ENCODE results near the gene SLC7A14. TPM values are rescaled to one million over a fixed set of nuclear protein-coding genes. Genes with fewer than 3 reads are reported as not detected.

Gene SLC7A14
- total RNA-seq, 1 experiment from 2014 or later = not detected

DNA sequence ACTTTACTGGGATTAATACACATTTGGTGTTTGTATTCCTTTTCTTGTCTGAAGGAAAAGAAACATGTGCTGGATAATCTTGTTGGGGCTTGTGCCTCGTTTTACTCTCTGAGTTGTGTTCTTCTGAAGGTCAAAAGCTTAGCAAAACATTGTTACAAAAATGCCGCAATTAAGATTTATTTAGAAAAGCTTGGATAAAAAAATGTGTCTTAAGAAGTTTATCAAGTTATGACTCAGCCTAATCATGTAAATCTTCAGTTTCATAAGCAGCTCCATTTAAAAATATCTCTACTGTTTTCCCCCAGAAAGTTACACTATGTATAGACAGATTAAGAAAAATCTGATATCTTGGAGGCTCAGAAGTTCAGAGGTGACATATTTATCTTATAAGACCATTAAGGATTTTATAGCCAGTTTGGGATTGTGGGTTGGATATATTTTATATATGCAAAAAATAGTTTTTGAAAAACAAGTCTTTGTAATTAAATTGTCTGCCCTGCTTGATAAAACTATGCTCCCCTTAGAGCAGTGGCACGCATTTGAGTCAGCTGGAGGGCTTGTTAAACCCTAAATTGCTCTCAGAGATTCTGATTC is 110.7 kb downstream of the SLC7A14 start:
- Histone ChIP-seq H4K20me1 (ENCODE audit: insufficient read depth, low read depth, low read length) (no peaks in the 10 kb centered on the region), H3K4me1 (ENCODE audit: low read length) (no peaks in the 10 kb centered on the region), H3K9ac (ENCODE audit: low read length) (no peak overlapping the region), H3K4me2 (ENCODE audit: low read depth, low read length, poor library complexity, severe bottlenecking) (no peak overlapping the region), H3K4me3 (ENCODE audit: low read length) (no peak overlapping the region), H3K79me2 (ENCODE audit: low read length) (no peaks in the 10 kb centered on the region), H3K27me3 (ENCODE audit: low read length) (no peaks in the 10 kb centered on the region), H3K27ac (ENCODE audit: low read length) (no peak overlapping the region), H3K36me3 (ENCODE audit: insufficient read depth, low read length) (no peaks in the 10 kb centered on the region), H3K9me3 (ENCODE audit: low read length) (no peaks in the 10 kb centered on the region), H3K9me2 (replicated peaks; ENCODE audit: insufficient read depth, low read length) (no peaks in the 10 kb centered on the region), H2AFZ (ENCODE audit: low read length) (no peak overlapping the region)
- DNase-seq = no peak

DNA sequence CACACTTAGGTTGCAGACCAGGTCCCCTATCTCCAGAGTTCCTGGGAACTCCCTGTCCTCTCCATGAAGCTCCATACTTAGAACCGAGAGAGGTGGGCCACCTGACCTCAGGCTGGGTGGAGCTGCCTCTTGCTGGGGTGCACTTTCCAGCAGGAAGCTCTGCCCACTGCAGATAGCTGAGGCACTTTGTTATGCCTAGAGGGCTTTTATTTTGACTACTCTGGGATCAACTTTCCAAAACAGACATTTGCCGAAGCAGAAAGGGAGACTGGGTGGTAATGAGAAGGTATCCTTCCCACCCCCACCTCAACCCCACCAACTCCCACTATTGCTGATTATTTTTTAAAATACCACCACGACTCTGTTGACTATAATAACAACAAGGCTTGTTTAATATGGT is 112.5 kb downstream of the SLC7A14 start:
- H3K36me3 ChIP-seq (ENCODE audit: insufficient read depth, low read length) = no peaks in the 10 kb centered on the region
- no peak overlapping the region for H3K4me3 ChIP-seq (ENCODE audit: low read length)
- no peaks in the 10 kb centered on the region for H3K9me2 ChIP-seq (replicated peaks; ENCODE audit: insufficient read depth, low read length)
- H3K4me1 ChIP-seq (ENCODE audit: low read length) = no peaks in the 10 kb centered on the region
- no peaks in the 10 kb centered on the region for H3K27me3 ChIP-seq (ENCODE audit: low read length)
- no peak for DNase-seq
- no peak overlapping the region for H3K27ac ChIP-seq (ENCODE audit: low read length)
- no peaks in the 10 kb centered on the region for H3K79me2 ChIP-seq (ENCODE audit: low read length)
- no peaks in the 10 kb centered on the region for H3K9me3 ChIP-seq (ENCODE audit: low read length)
- no peaks in the 10 kb centered on the region for H4K20me1 ChIP-seq (ENCODE audit: insufficient read depth, low read depth, low read length)
- no peak overlapping the region for H2AFZ ChIP-seq (ENCODE audit: low read length)
- H3K9ac ChIP-seq (ENCODE audit: low read length) = no peak overlapping the region
- H3K4me2 ChIP-seq (ENCODE audit: low read depth, low read length, poor library complexity, severe bottlenecking) = no peak overlapping the region

DNA sequence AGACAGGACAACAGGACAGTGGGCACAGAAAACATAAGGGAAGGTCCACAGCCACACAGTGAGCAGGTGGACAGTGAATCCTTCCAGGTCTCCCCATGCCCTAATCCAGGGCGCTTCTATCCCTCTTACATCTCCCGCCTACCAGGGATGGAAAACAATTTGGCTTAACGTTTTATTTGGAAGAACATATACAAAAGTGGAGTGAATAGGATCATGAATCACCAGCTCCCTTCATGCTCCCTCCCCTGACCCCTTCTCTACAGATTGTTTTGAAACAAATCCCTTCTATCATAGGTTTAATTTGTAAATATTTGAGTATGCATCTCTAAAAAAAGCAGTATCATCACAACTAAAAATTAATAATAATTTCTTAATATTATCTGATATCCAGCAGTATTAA is 114.7 kb downstream of the SLC7A14 start:
- Histone ChIP-seq H3K79me2 (ENCODE audit: low read length) (no peaks in the 10 kb centered on the region), H3K9me3 (ENCODE audit: low read length) (no peaks in the 10 kb centered on the region), H3K4me2 (ENCODE audit: low read depth, low read length, poor library complexity, severe bottlenecking) (no peak overlapping the region), H3K27me3 (ENCODE audit: low read length) (no peaks in the 10 kb centered on the region), H2AFZ (ENCODE audit: low read length) (no peak overlapping the region), H3K4me1 (ENCODE audit: low read length) (peaks cover 6% of the 10 kb centered on the region), H3K27ac (ENCODE audit: low read length) (no peak overlapping the region), H3K36me3 (ENCODE audit: insufficient read depth, low read length) (no peaks in the 10 kb centered on the region), H3K4me3 (ENCODE audit: low read length) (no peak overlapping the region), H3K9ac (ENCODE audit: low read length) (no peak overlapping the region), H3K9me2 (replicated peaks; ENCODE audit: insufficient read depth, low read length) (no peaks in the 10 kb centered on the region), H4K20me1 (ENCODE audit: insufficient read depth, low read depth, low read length) (no peaks in the 10 kb centered on the region)
- no peak for DNase-seq

DNA sequence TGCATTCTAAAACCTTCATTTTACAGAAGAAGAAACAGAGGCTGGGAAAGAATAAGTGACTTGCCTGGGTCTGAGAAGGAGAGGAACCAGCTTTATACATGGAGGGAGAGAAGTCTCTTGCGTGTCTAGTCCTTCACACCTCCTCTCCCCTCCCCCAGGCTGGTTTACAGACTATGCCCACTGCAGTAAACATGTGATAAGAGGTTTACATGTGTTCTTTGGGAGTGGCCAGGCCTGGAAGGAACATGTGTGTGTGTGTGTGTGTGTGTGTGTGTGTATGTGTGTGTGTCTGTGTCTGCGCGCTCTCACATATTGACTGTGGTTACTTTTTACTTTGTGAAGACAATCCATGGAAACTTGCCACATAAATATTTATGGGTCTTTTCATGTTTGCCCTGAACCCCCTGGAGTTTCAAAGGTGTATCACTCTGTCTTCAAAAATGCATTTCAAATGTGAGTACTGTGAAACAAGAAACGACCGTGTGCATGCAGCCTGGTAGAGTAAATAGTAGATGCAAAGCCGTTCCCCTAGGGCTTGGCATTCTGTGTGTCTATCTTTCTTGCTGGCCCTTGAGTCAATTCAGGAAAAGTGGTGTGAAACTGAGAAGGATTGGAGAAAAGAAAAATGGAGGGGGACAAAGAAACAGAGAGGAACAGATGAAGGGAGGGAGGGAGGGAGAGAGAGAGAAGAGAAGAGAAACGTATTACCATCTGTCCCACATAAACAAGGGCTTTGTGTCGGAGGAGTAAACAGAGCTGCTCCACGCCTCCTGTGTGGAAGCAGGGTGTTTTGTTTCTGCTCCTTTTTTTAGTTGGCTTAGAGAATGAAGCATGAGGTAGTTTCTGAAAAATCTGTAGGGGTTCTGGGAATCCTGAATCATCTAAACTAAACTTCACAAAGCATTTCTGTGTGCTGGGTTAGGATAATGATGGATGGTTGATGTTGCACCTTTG is 115.5 kb downstream of the SLC7A14 start:
- no peak overlapping the region for H3K4me2 ChIP-seq (ENCODE audit: low read depth, low read length, poor library complexity, severe bottlenecking)
- 0 out of 2 replicates have a peak, but pooled peaks cover 1% of the 10 kb centered on the region for H3K27me3 ChIP-seq (ENCODE audit: low read length)
- no peaks in the 10 kb centered on the region for H4K20me1 ChIP-seq (ENCODE audit: insufficient read depth, low read depth, low read length)
- H3K79me2 ChIP-seq (ENCODE audit: low read length) = no peaks in the 10 kb centered on the region
- peaks cover 6% of the 10 kb centered on the region for H3K4me1 ChIP-seq (ENCODE audit: low read length)
- no peak overlapping the region for H3K9ac ChIP-seq (ENCODE audit: low read length)
- H3K9me3 ChIP-seq (ENCODE audit: low read length) = no peaks in the 10 kb centered on the region
- H3K4me3 ChIP-seq (ENCODE audit: low read length) = no peak overlapping the region
- H2AFZ ChIP-seq (ENCODE audit: low read length) = no peak overlapping the region
- no peak for DNase-seq
- no peaks in the 10 kb centered on the region for H3K9me2 ChIP-seq (replicated peaks; ENCODE audit: insufficient read depth, low read length)
- no peaks in the 10 kb centered on the region for H3K36me3 ChIP-seq (ENCODE audit: insufficient read depth, low read length)
- no peak overlapping the region for H3K27ac ChIP-seq (ENCODE audit: low read length)

DNA sequence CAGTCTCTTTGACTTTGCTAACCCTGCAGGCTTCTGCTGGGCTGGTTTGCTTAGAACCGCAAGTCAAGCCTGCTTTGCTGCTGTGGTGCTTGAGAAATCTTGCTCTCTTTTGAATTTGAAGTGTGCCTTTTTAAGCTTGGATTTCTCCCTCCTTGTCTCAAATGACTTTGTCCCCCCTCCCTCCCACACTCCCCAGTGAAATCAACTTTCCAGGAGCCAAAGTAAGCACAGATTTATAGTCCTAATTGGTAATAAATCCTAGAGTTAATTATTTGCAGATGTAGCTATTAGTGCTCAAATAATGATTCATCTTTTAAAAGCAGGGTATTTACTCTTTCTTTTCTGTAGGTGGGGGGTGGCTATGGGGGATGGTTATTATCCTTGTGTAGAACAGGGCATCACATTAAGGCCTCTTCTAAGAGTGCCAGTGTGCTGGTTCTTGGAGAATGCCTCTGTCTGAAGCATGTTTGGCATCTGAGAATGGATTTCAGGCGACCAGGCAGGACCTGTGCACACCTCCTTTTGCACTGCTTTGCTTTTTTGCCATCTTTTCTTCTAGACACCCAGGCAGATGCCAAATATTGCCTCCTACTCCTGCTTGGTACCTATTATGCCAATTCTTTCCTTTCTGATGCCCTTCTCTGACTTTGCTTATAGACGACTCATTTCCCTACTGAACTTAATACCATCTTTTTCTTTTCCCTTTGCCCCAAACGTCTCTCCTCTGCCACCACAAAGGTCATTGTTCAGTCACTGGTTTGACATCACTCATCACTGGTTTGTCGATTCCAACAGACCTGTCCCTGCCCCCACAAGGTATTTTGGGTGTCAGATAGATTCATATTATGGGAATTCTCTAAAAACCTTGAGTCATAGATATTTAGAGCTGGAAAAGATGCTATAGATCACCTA is 116.5 kb downstream of the SLC7A14 start:
- Histone ChIP-seq H3K9ac (ENCODE audit: low read length) (no peak overlapping the region), H4K20me1 (ENCODE audit: insufficient read depth, low read depth, low read length) (no peaks in the 10 kb centered on the region)
- DNase-seq = no peak

DNA sequence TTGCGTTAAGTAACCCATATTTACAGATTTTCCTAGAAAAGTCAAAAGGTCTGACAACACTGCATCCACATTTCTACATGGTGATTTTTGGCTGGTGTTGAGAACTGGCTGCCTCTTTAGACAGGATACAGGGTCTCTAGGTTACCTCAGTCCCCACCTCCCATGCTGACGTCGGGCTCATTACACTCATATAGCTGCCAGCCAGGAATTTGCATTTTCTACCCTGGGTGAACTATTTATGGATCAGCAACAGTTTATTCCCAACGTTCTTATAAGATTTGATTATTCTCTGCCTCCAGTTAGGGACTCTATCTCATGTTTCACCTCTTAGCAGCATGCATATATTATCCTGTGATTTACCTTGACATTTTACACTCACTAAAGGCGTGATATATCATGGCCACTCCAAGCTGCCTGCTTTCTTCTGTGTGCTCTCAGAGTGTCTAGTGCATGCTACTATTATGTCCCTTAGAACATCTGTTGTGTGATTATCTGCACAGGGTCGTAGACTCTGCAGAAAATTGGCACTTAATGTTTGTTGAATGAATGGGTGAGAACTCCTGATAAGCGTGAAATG is 118.2 kb downstream of the SLC7A14 start:
- no peak for DNase-seq
- H3K9me2 ChIP-seq (replicated peaks; ENCODE audit: insufficient read depth, low read length) = no peaks in the 10 kb centered on the region
- no peaks in the 10 kb centered on the region for H3K79me2 ChIP-seq (ENCODE audit: low read length)
- H3K4me3 ChIP-seq (ENCODE audit: low read length) = no peak overlapping the region
- no peak overlapping the region; the same call in 1 of the 2 replicates for H2AFZ ChIP-seq (ENCODE audit: low read length)
- 0 out of 2 replicates have a peak, but pooled peaks cover 2% of the 10 kb centered on the region for H3K27me3 ChIP-seq (ENCODE audit: low read length)
- H3K27ac ChIP-seq (ENCODE audit: low read length) = no peak overlapping the region
- H3K9ac ChIP-seq (ENCODE audit: low read length) = no peak overlapping the region
- H3K4me2 ChIP-seq (ENCODE audit: low read depth, low read length, poor library complexity, severe bottlenecking) = no peak overlapping the region
- no peaks in the 10 kb centered on the region for H4K20me1 ChIP-seq (ENCODE audit: insufficient read depth, low read depth, low read length)
- no peaks in the 10 kb centered on the region for H3K36me3 ChIP-seq (ENCODE audit: insufficient read depth, low read length)
- peaks cover 6% of the 10 kb centered on the region for H3K4me1 ChIP-seq (ENCODE audit: low read length)
- no peaks in the 10 kb centered on the region for H3K9me3 ChIP-seq (ENCODE audit: low read length)

More for the DNA sequence above, 116.5 kb downstream of the SLC7A14 start:
- H3K36me3 ChIP-seq (ENCODE audit: insufficient read depth, low read length) = no peaks in the 10 kb centered on the region
- H3K9me3 ChIP-seq (ENCODE audit: low read length) = no peaks in the 10 kb centered on the region
- H2AFZ ChIP-seq (ENCODE audit: low read length) = no peak overlapping the region
- peaks cover 6% of the 10 kb centered on the region for H3K4me1 ChIP-seq (ENCODE audit: low read length)
- H3K27me3 ChIP-seq (ENCODE audit: low read length) = 0 out of 2 replicates have a peak, but pooled peaks cover 2% of the 10 kb centered on the region
- no peaks in the 10 kb centered on the region for H3K9me2 ChIP-seq (replicated peaks; ENCODE audit: insufficient read depth, low read length)
- no peak overlapping the region for H3K4me3 ChIP-seq (ENCODE audit: low read length)
- no peak overlapping the region for H3K27ac ChIP-seq (ENCODE audit: low read length)
- H3K4me2 ChIP-seq (ENCODE audit: low read depth, low read length, poor library complexity, severe bottlenecking) = no peak overlapping the region
- no peaks in the 10 kb centered on the region for H3K79me2 ChIP-seq (ENCODE audit: low read length)

DNA sequence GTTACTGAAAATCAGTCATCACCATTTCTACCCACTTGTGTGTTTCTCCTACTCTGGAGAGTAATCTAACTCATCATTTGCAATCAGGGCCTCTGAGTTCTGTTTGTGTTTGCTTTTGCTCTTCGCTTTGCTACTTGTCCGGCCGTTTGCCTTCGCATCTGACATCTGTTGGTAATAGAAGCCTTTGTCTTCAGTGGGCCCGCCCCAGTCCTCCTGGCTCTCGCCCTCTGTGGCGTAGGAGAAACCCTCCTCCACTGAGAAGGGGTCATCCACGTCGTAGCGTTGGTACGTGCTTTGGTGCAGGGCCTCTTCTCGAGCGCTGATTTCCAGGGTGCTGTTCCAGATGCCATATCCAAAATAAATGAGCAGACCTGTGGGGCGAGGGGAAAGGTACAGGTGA is 118.9 kb downstream of the SLC7A14 start:
- Histone ChIP-seq H3K9me3 (ENCODE audit: low read length) (no peaks in the 10 kb centered on the region), H3K4me1 (ENCODE audit: low read length) (peaks cover 6% of the 10 kb centered on the region), H2AFZ (ENCODE audit: low read length) (no peak overlapping the region), H3K9ac (ENCODE audit: low read length) (no peak overlapping the region), H3K9me2 (replicated peaks; ENCODE audit: insufficient read depth, low read length) (no peaks in the 10 kb centered on the region), H4K20me1 (ENCODE audit: insufficient read depth, low read depth, low read length) (no peaks in the 10 kb centered on the region), H3K27me3 (ENCODE audit: low read length) (0 out of 2 replicates have a peak, but pooled peaks cover 2% of the 10 kb centered on the region), H3K4me3 (ENCODE audit: low read length) (no peak overlapping the region), H3K27ac (ENCODE audit: low read length) (no peak overlapping the region), H3K4me2 (ENCODE audit: low read depth, low read length, poor library complexity, severe bottlenecking) (no peak overlapping the region), H3K79me2 (ENCODE audit: low read length) (no peaks in the 10 kb centered on the region), H3K36me3 (ENCODE audit: insufficient read depth, low read length) (no peaks in the 10 kb centered on the region)
- no peak for DNase-seq

Measured in Karpas-422 (cell line).